GM06990 (cell line): ENCODE results near the gene KCTD19.

Experiments used
- DNase-seq: peaks from one replicate; pipeline ENCODE4 v3.0.0-alpha.2; 2011; ENCODE audit not compliant: insufficient read length; ENCODE audit errors: extremely low read depth
- H3K27me3 ChIP-seq: replicated peaks from 2 replicates; pipeline ENCODE4 v1.6.0; 2011; ENCODE audit warnings: low read length; ENCODE audit not compliant: control insufficient read depth, insufficient read depth
- H3K36me3 ChIP-seq: 2 replicates; pipeline ENCODE4 v1.5.1; 2011; ENCODE audit warnings: low read length; ENCODE audit not compliant: control insufficient read depth, insufficient read depth
- H3K4me3 ChIP-seq: replicated peaks from 2 replicates; pipeline ENCODE4 v1.5.1; 2011; ENCODE audit warnings: low read depth, mild to moderate bottlenecking, control low read depth, low read length
- TF ChIP-seq, protein P1 (sequence below): IDR thresholded peaks from 2 replicates; pipeline ENCODE4 v1.5.1; 2011; ENCODE audit warnings: low read length, control low read depth, mild to moderate bottlenecking, inconsistent platforms; ENCODE audit not compliant: insufficient read depth, poor library complexity, severe bottlenecking

The KCTD19 gene

GRCh38 chr16:67265834-67266233 is 60.7 kb downstream of the KCTD19 start:
- DNase-seq = no peak
- no peaks in the 10 kb centered on the region for H3K27me3 ChIP-seq
- TF ChIP-seq, protein P1, sequence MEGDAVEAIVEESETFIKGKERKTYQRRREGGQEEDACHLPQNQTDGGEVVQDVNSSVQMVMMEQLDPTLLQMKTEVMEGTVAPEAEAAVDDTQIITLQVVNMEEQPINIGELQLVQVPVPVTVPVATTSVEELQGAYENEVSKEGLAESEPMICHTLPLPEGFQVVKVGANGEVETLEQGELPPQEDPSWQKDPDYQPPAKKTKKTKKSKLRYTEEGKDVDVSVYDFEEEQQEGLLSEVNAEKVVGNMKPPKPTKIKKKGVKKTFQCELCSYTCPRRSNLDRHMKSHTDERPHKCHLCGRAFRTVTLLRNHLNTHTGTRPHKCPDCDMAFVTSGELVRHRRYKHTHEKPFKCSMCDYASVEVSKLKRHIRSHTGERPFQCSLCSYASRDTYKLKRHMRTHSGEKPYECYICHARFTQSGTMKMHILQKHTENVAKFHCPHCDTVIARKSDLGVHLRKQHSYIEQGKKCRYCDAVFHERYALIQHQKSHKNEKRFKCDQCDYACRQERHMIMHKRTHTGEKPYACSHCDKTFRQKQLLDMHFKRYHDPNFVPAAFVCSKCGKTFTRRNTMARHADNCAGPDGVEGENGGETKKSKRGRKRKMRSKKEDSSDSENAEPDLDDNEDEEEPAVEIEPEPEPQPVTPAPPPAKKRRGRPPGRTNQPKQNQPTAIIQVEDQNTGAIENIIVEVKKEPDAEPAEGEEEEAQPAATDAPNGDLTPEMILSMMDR = no peak
- no peaks in the 10 kb centered on the region for H3K36me3 ChIP-seq
- H3K4me3 ChIP-seq = no peak overlapping the region

GRCh38 chr16:67264866-67265265 is 61.7 kb downstream of the KCTD19 start:
- H3K36me3 ChIP-seq = no peaks in the 10 kb centered on the region
- DNase-seq = no peak
- TF ChIP-seq, protein P1 = no peak

DNA sequence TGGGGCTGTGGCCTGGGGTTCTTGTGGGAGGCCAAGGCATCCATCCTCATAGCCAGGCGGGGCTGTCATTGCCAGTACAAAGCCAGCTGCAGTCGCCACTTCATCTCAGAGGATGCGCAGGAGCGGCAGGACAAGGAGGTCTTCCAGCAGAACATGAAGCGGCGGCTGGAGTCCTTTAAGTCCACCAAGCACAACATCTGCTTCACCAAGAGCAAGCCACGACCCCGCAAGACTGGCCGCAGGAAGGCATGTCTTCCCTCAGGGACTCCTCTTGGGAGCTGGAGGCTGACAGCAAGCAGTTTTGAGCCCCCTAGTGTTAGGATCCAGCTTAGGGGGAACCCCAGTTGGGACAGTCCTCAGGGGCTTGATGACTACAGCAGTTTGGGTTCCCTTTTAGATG is 62.3 kb downstream of the KCTD19 start:
- no peaks in the 10 kb centered on the region for H3K27me3 ChIP-seq
- no peak for DNase-seq
- H3K4me3 ChIP-seq = no peak overlapping the region
- H3K36me3 ChIP-seq = no peaks in the 10 kb centered on the region
- TF ChIP-seq, protein P1 = peak; percentile 21

More at GRCh38 chr16:67264866-67265265, 61.7 kb downstream of the KCTD19 start:
- Histone ChIP-seq H3K27me3 (no peaks in the 10 kb centered on the region), H3K4me3 (no peak overlapping the region)

- Histone ChIP-seq H3K4me3 (no peak overlapping the region), H3K27me3 (no peaks in the 10 kb centered on the region), H3K36me3 (no peaks in the 10 kb centered on the region)
- TF ChIP-seq, protein P1 = no peak
- DNase-seq = no peak
Measured at GRCh38 chr16:67263201-67263600, 63.3 kb downstream of the KCTD19 start.

- DNase-seq = no peak
- no peaks in the 10 kb centered on the region for H3K27me3 ChIP-seq
- H3K36me3 ChIP-seq = no peaks in the 10 kb centered on the region
- no peak overlapping the region for H3K4me3 ChIP-seq
- TF ChIP-seq, protein P1 = peak; percentile 74
Measured at GRCh38 chr16:67260426-67261063, 66.0 kb downstream of the KCTD19 start.

DNA sequence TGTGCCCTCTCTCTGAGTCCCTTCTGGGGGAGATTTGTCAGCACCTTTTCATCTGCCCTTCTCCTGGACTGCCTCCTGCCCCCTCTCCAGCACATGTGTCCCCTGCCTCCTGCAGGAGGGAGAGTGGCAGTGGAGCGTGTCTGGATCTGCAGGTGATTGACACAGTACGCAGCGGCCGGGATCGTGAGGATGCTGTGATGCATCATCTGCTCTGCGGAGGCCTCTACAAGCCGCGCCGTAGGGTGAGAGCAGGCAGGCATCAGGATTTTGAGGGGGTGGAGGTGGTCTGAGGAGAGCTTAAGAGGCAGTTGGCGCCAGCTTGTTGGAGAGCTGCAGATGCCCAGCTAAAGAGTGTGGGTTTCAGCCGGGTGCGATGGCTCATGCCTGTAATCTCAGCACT is 66.8 kb downstream of the KCTD19 start:
- Histone ChIP-seq H3K4me3 (no peak overlapping the region), H3K27me3 (no peaks in the 10 kb centered on the region), H3K36me3 (no peaks in the 10 kb centered on the region)
- TF ChIP-seq, protein P1 = no peak
- DNase-seq = no peak
